ENCODE measurements around the gene CBLL2. TPM values are rescaled to one million over a fixed set of nuclear protein-coding genes. Genes with fewer than 3 reads are reported as not detected.

The CBLL2 gene
- total and polyA plus RNA-seq, 2 donors (not counting 1 experiment from before 2014, with no cell fraction given), result not detected

GRCh38 chrX:22315151-22315550 lies 42.4 kb downstream of the CBLL2 start:
- no peak overlapping the region for H3K4me3 ChIP-seq (replicated peaks in 1 of 4; ENCODE audit: control extremely low read depth in 1 of 4, insufficient read depth in 1 of 4, low read depth in 3 of 4, low read length in 4 of 4)
- no peak for TF ChIP-seq EZH2 (IDR thresholded peaks at IDR 0.05; ENCODE audit: low read length, missing control alignments)
- no peaks in the 10 kb centered on the region for H3K4me1 ChIP-seq (ENCODE audit: control insufficient read depth, extremely low read depth, insufficient read depth, low read length)
- H3K27ac ChIP-seq (ENCODE audit: insufficient read depth, low read length), result no peak overlapping the region
- H3K4me2 ChIP-seq (ENCODE audit: extremely low read depth, insufficient read depth, low read length), result no peak overlapping the region
- no peaks in the 10 kb centered on the region for H3K36me3 ChIP-seq (ENCODE audit: control insufficient read depth, insufficient read depth, low read length)
- no peaks in the 10 kb centered on the region for H3K79me2 ChIP-seq (ENCODE audit: control insufficient read depth, insufficient read depth, low read length)
- no peaks in the 10 kb centered on the region for H4K20me1 ChIP-seq (ENCODE audit: control insufficient read depth, extremely low read depth, insufficient read depth, low read length)
- H3K9me3 ChIP-seq (ENCODE audit: control insufficient read depth, insufficient read depth, low read depth, low read length), result no peaks in the 10 kb centered on the region
- H3K27me3 ChIP-seq (ENCODE audit: control insufficient read depth, insufficient read depth, low read length), result no peaks in the 10 kb centered on the region
- H2AFZ ChIP-seq (ENCODE audit: low read length), result no peak overlapping the region
- DNase-seq (ENCODE audit: low read depth in 2 of 2), result no peak
- H3K9ac ChIP-seq (ENCODE audit: insufficient read depth, low read length), result no peak overlapping the region

GRCh38 chrX:22320236-22320873 lies 47.6 kb downstream of the CBLL2 start:
- DNase-seq (ENCODE audit: low read depth in 2 of 2), result peak in 1 of 2 donors; percentile 29
- Histone ChIP-seq H3K4me2 (ENCODE audit: extremely low read depth, insufficient read depth, low read length) (no peak overlapping the region), H3K4me3 (replicated peaks in 1 of 4; ENCODE audit: control extremely low read depth in 1 of 4, insufficient read depth in 1 of 4, low read depth in 3 of 4, low read length in 4 of 4) (no peak overlapping the region), H2AFZ (ENCODE audit: low read length) (no peak overlapping the region), H3K27me3 (ENCODE audit: control insufficient read depth, insufficient read depth, low read length) (no peaks in the 10 kb centered on the region), H3K9me3 (ENCODE audit: control insufficient read depth, insufficient read depth, low read depth, low read length) (no peaks in the 10 kb centered on the region), H3K36me3 (ENCODE audit: control insufficient read depth, insufficient read depth, low read length) (no peaks in the 10 kb centered on the region), H3K4me1 (ENCODE audit: control insufficient read depth, extremely low read depth, insufficient read depth, low read length) (no peaks in the 10 kb centered on the region), H3K9ac (ENCODE audit: insufficient read depth, low read length) (no peak overlapping the region), H4K20me1 (ENCODE audit: control insufficient read depth, extremely low read depth, insufficient read depth, low read length) (no peaks in the 10 kb centered on the region), H3K79me2 (ENCODE audit: control insufficient read depth, insufficient read depth, low read length) (no peaks in the 10 kb centered on the region), H3K27ac (ENCODE audit: insufficient read depth, low read length) (no peak overlapping the region)
- TF ChIP-seq EZH2 (IDR thresholded peaks at IDR 0.05; ENCODE audit: low read length, missing control alignments) (no peak), CTCF (conservative IDR thresholded peaks at IDR 0.05 in 1 of 2, IDR thresholded peaks at IDR 0.05 in 1 of 2; ENCODE audit: low read depth in 1 of 2, low read length in 2 of 2) (no peak)

- Histone ChIP-seq H2AFZ (ENCODE audit: low read length) (no peak overlapping the region), H3K4me2 (ENCODE audit: extremely low read depth, insufficient read depth, low read length) (no peak overlapping the region)
- TF ChIP-seq EZH2 (IDR thresholded peaks at IDR 0.05; ENCODE audit: low read length, missing control alignments) (no peak), CTCF (conservative IDR thresholded peaks at IDR 0.05 in 1 of 2, IDR thresholded peaks at IDR 0.05 in 1 of 2; ENCODE audit: low read depth in 1 of 2, low read length in 2 of 2) (no peak)
These were observed 50.8 kb downstream of the CBLL2 start for GRCh38 chrX:22323541-22323940.

More at GRCh38 chrX:22323541-22323940, 50.8 kb downstream of the CBLL2 start:
- H3K4me3 ChIP-seq (replicated peaks in 1 of 4; ENCODE audit: control extremely low read depth in 1 of 4, insufficient read depth in 1 of 4, low read depth in 3 of 4, low read length in 4 of 4), result no peak overlapping the region
- no peaks in the 10 kb centered on the region for H3K4me1 ChIP-seq (ENCODE audit: control insufficient read depth, extremely low read depth, insufficient read depth, low read length)
- H3K9ac ChIP-seq (ENCODE audit: insufficient read depth, low read length), result no peak overlapping the region
- no peaks in the 10 kb centered on the region for H3K36me3 ChIP-seq (ENCODE audit: control insufficient read depth, insufficient read depth, low read length)
- H4K20me1 ChIP-seq (ENCODE audit: control insufficient read depth, extremely low read depth, insufficient read depth, low read length), result no peaks in the 10 kb centered on the region
- DNase-seq (ENCODE audit: low read depth in 2 of 2), result peak; percentile 75 to 81
- no peaks in the 10 kb centered on the region for H3K27me3 ChIP-seq (ENCODE audit: control insufficient read depth, insufficient read depth, low read length)
- H3K9me3 ChIP-seq (ENCODE audit: control insufficient read depth, insufficient read depth, low read depth, low read length), result no peaks in the 10 kb centered on the region
- peak overlapping the region; percentile 16 for H3K27ac ChIP-seq (ENCODE audit: insufficient read depth, low read length)
- H3K79me2 ChIP-seq (ENCODE audit: control insufficient read depth, insufficient read depth, low read length), result no peaks in the 10 kb centered on the region

Other genes with a start within 250 kb of the CBLL2 start
- gene PHEX, start 240.6 kb upstream of the CBLL2 start, total RNA-seq, result 1.7 and 1.8 TPM in 2 replicates
- 0.43 and 1.2 TPM in 2 replicates for gene PHEX, start 240.6 kb upstream of the CBLL2 start, polyA plus RNA-seq